HCT116 (cell line): ENCODE measurements around the gene WDR4. TPM values are rescaled to one million over a fixed set of nuclear protein-coding genes. Genes with fewer than 3 reads are reported as not detected.

Experiments
- ATAC-seq: fragments of 200-7000 bp; cut with Tn5 transposase; 2 replicates; pipeline ENCODE4 v1.9.1; 2020; ENCODE audit warnings: mild to moderate bottlenecking, moderate library complexity
- BruUV-seq: library from RNA; stranded (reverse); fragments of 400-500 nt; replicated peaks from 2 replicates; lab custom pipeline; 2021; lab: Mats Ljungman, UMichigan
- CTCF ChIA-PET: fragments of 300-600 bp; sonication (Branson Sonifier 250); formaldehyde crosslinking; loops from one replicate; lab custom pipeline; 2021; ENCODE audit warnings: antibody characterized with exemption; lab: Charles Lee
- POLR2A ChIA-PET: fragments of 300-600, 350-600 bp; sonication (Branson Sonifier 250); formaldehyde crosslinking; loops from one replicate; lab custom pipeline; 2021; ENCODE audit warnings: antibody characterized with exemption; lab: Charles Lee
- RAD21 ChIA-PET, 2 experiments: fragments of 300-600 bp; sonication (Branson Sonifier 250); formaldehyde crosslinking; loops; one replicate each; lab custom pipeline; 2023; ENCODE audit warnings: low total read pairs in 2 of 2; ENCODE audit not compliant: uncharacterized antibody in 2 of 2, unreplicated experiment in 2 of 2, low non-redundant PET in 1 of 2; lab: Charles Lee
- DNase-seq: peaks from one replicate; pipeline ENCODE4 v3.0.0-alpha.2; 2010; ENCODE audit warnings: low read depth, low spot score
- H2AFZ ChIP-seq: fragments of 200-600 bp; shearing (Covaris generic), sonication (generic); 2 replicates; pipeline ENCODE4 v1.6.1; 2017; ENCODE audit warnings: low read depth, mixed run types, mixed read lengths, antibody characterized with exemption, low read length; ENCODE audit not compliant: poor library complexity, severe bottlenecking
- H3K27ac ChIP-seq: 2 replicates; pipeline ENCODE4 v1.5.1; 2012; ENCODE audit warnings: low read depth, low read length
- H3K27me3 ChIP-seq: fragments of 200-600 bp; sonication (generic); 2 replicates; pipeline ENCODE4 v1.6.1; 2016; ENCODE audit warnings: mixed run types, low read length, mixed read lengths; ENCODE audit not compliant: insufficient read depth
- H3K36me3 ChIP-seq, 2 experiments: fragments of 200-500 bp in 1 of 2; fragments of 200-600 bp in 1 of 2; sonication (Bioruptor generic) in 1 of 2; sonication (generic) in 1 of 2; 2 replicates each; pipeline versions ENCODE4 v1.5.1 to v1.6.1; 2014 to 2016; ENCODE audit warnings: low read length in 2 of 2, inconsistent platforms in 1 of 2, mixed read lengths in 1 of 2, mixed run types in 1 of 2; ENCODE audit not compliant: insufficient read depth in 2 of 2, control insufficient read depth in 1 of 2
- H3K4me1 ChIP-seq, 2 experiments: fragments of 200-600 bp in 1 of 2; sonication (generic) in 1 of 2; 2 replicates each; pipeline versions ENCODE4 v1.5.1 to v1.6.1; 2012 to 2017; ENCODE audit warnings: low read length in 2 of 2, inconsistent platforms in 1 of 2, mild to moderate bottlenecking in 1 of 2, mixed read lengths in 1 of 2, mixed run types in 1 of 2, moderate library complexity in 1 of 2; ENCODE audit not compliant: insufficient read depth in 2 of 2, control insufficient read depth in 1 of 2
- H3K4me2 ChIP-seq: fragments of 200-600 bp; sonication (generic); 2 replicates; pipeline ENCODE4 v1.6.1; 2017; ENCODE audit warnings: mixed run types, low read length, mixed read lengths
- H3K4me3 ChIP-seq, 2 experiments: fragments of 200-600 bp in 1 of 2; sonication (generic) in 1 of 2; replicated peaks in 1 of 2; 2 replicates each; pipeline ENCODE4 v1.5.1; 2011 to 2016; ENCODE audit warnings: low read length in 2 of 2, control low read depth in 1 of 2, low read depth in 1 of 2, mild to moderate bottlenecking in 1 of 2, mixed read lengths in 1 of 2, mixed run types in 1 of 2
- H3K79me2 ChIP-seq: fragments of 200-600 bp; sonication (generic); 2 replicates; pipeline ENCODE4 v1.6.1; 2017; ENCODE audit warnings: mild to moderate bottlenecking, mixed run types, low read length, moderate library complexity, mixed read lengths; ENCODE audit not compliant: insufficient read depth
- H3K9ac ChIP-seq: fragments of 200-600 bp; sonication (generic); 2 replicates; pipeline ENCODE4 v1.6.1; 2016; ENCODE audit warnings: low read length, mixed read lengths
- H3K9me2 ChIP-seq: fragments of 200-600 bp; sonication (generic), shearing (Covaris generic); 2 replicates; pipeline ENCODE4 v1.6.1; 2017; ENCODE audit warnings: mixed run types, mild to moderate bottlenecking, moderate library complexity; ENCODE audit not compliant: insufficient read depth
- H3K9me3 ChIP-seq, 2 experiments: fragments of 200-500 bp in 1 of 2; fragments of 200-600 bp in 1 of 2; sonication (Bioruptor generic) in 1 of 2; sonication (generic) in 1 of 2; 2 replicates each; pipeline ENCODE4 v1.6.1; 2014 to 2017; ENCODE audit warnings: low read length in 2 of 2, mixed read lengths in 2 of 2, inconsistent platforms in 1 of 2, low read depth in 1 of 2, mild to moderate bottlenecking in 1 of 2, mixed run types in 1 of 2, moderate library complexity in 1 of 2; ENCODE audit not compliant: control insufficient read depth in 1 of 2, insufficient read depth in 1 of 2
- H4K20me1 ChIP-seq: fragments of 200-600 bp; sonication (generic), shearing (Covaris generic); 2 replicates; pipeline ENCODE4 v1.6.1; 2017; ENCODE audit warnings: mixed run types, mild to moderate bottlenecking, moderate library complexity; ENCODE audit not compliant: insufficient read depth
- ATF3 ChIP-seq: IDR thresholded peaks from 2 replicates; pipeline ENCODE4 v1.6.1; 2012
- CEBPB ChIP-seq: IDR thresholded peaks from 2 replicates; pipeline ENCODE4 v1.6.1; 2012; ENCODE audit warnings: low read depth
- EGR1 ChIP-seq: IDR thresholded peaks from 2 replicates; pipeline ENCODE4 v1.6.1; 2012; ENCODE audit warnings: low read depth
- POLR2A ChIP-seq: IDR thresholded peaks from 2 replicates; pipeline ENCODE4 v1.7.0; 2011; ENCODE audit warnings: borderline replicate concordance; ENCODE audit not compliant: insufficient read depth, insufficient read length; ENCODE audit errors: extremely low read depth
- POLR2AphosphoS5 ChIP-seq: IDR thresholded peaks from 2 replicates; pipeline ENCODE4 v1.6.1; 2011; ENCODE audit warnings: mild to moderate bottlenecking, low read depth, low read length, moderate library complexity
- REST ChIP-seq: IDR thresholded peaks from 2 replicates; pipeline ENCODE4 v1.6.1; 2012; ENCODE audit warnings: low read depth
- SRF ChIP-seq: IDR thresholded peaks from 2 replicates; pipeline ENCODE4 v1.6.1; 2012; ENCODE audit warnings: low read depth
- ZFX ChIP-seq: fragments of 450-650 bp; IDR thresholded peaks from 2 replicates; pipeline ENCODE4 v1.6.1; 2017
- ZNF274 ChIP-seq: fragments of 200-500 bp; sonication (Bioruptor generic); IDR thresholded peaks from 2 replicates; pipeline ENCODE4 v1.6.1; 2014; ENCODE audit warnings: mild to moderate bottlenecking, low read depth, low read length, inconsistent platforms
- intact Hi-C: fragments of 100-400 bp; cut with micrococcal nuclease; formaldehyde crosslinking; loops from 2 replicates; pipeline ENCODE4 v1.10.0; 2022
- total RNA-seq: library from RNA; stranded (reverse); gene quantifications from one replicate; pipeline ENCODE4 v1.2.1, GENCODE V29; 2021; ENCODE audit not compliant: unreplicated experiment

The WDR4 gene
- total RNA-seq, 1 experiment from 2014 or later: 34.8 TPM

GRCh38 chr21:42864286-42864685, 15.1 kb downstream of the WDR4 start:
- no TSS peak for BruUV-seq
- Histone ChIP-seq H3K4me2 (no peak overlapping the region), H3K4me3 (no peak overlapping the region), H3K79me2 (peaks cover 99% of the 10 kb centered on the region), H3K36me3 (peaks cover 23 to 76% of the 10 kb centered on the region in 2 experiments; a peak in 3 of 4 replicates), H3K9me2 (no peaks in the 10 kb centered on the region), H4K20me1 (no peaks in the 10 kb centered on the region; the same call in 1 of the 2 replicates), H3K27me3 (no peaks in the 10 kb centered on the region), H3K9me3 (no peaks in the 10 kb centered on the region), H3K27ac (no peak overlapping the region), H3K4me1 (no peaks in the 10 kb centered on the region), H2AFZ (no peak overlapping the region), H3K9ac (no peak overlapping the region)
- no peak for ATAC-seq
- no peak for DNase-seq
- POLR2A ChIA-PET: no interaction called here
- intact Hi-C loops: loop anchor here (10.0 kb wide), 1 partner anchor 979 kb away; no protein-coding TSS in a partner anchor
- no peak for TF ChIP-seq REST
- no peak for TF ChIP-seq ATF3
- TF ChIP-seq EGR1: no peak
- TF ChIP-seq ZNF274: no peak
- no peak for TF ChIP-seq CEBPB
- no peak for TF ChIP-seq SRF
- no peak for TF ChIP-seq POLR2AphosphoS5
- no peak for TF ChIP-seq POLR2A
- TF ChIP-seq ZFX: no peak
- RAD21 ChIA-PET: no interaction called here
- CTCF ChIA-PET: no interaction called here
